Measurements from ENCODE around the gene CASK. TPM values are rescaled to one million over a fixed set of nuclear protein-coding genes. Genes with fewer than 3 reads are reported as not detected.
A peak's percentile ranks its signal among the peaks of the same experiment; 100 is the strongest.

The CASK gene
- total and polyA plus RNA-seq, 2 experiments from 2014 or later, result 82.9 to 95.7 TPM

DNA sequence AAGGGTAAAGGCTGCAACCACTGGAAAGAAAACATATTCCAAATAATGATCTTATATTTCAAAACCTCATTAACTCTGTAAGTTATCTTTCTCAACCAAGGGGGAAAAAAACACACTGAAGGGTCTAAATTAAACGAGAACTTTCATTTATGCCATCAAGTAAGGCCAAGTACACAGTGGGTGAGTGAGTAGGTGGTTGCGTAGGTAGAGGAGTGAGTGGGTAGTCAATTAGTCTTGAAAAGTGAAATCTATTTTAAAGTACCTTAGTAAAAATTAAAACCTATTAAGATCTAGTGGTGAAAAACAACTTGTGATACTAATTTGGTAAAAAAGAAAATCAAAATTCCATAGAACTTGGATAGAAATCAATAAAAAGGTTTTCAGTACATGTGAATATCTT, 3.5 kb downstream of the CASK start:
- 84% methylated on average over 2 of the region's 2 CpGs for WGBS (ENCODE audit: low lambda C conversion rate, missing lambda C conversion rate)

DNA sequence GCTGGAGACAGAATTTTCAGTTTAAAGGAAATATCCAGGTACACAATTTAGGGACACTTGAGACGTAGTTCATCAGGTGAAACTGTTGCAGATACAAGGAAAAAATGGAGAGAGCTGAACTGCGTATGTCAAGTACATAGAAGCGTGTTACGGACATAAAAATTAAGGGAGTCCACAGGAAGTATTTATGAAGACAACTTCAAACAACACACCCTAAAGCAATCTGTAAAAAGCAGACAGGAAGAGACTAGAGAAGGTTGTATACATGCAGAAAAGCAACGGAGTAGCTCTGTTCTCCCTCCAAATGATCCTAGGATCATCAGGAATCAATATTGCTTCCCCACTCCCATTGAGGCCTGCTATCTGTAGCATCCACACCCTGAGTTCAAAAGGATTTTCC, 5.8 kb downstream of the CASK start:
- H3K27me3 ChIP-seq, result no peaks in the 10 kb centered on the region
- no peaks in the 10 kb centered on the region for H3K4me1 ChIP-seq (ENCODE audit: insufficient read depth)
- H3K4me3 ChIP-seq, result no peak overlapping the region
- no peak overlapping the region for H2AFZ ChIP-seq
- DNase-seq (ENCODE audit: low spot score), result no peak
- peak overlapping the region; percentile 69 for H3K4me2 ChIP-seq
- WGBS (ENCODE audit: low lambda C conversion rate, missing lambda C conversion rate), result 57% methylated on average over 5 of the region's 5 CpGs
- no peaks in the 10 kb centered on the region for H3K9me3 ChIP-seq (ENCODE audit: low read depth)
- TF ChIP-seq EZH2 (IDR thresholded peaks at IDR 0.05; ENCODE audit: borderline replicate concordance), result no peak
- no peaks in the 10 kb centered on the region for H3K36me3 ChIP-seq (replicated peaks; ENCODE audit: insufficient read depth, low read depth)
- H3K9me2 ChIP-seq (replicated peaks; ENCODE audit: insufficient read depth), result no peaks in the 10 kb centered on the region
- peaks cover 50% of the 10 kb centered on the region for H4K20me1 ChIP-seq (ENCODE audit: insufficient read depth, poor library complexity, severe bottlenecking)
- peaks cover 99% of the 10 kb centered on the region for H3K79me2 ChIP-seq
- no peak overlapping the region for H3K27ac ChIP-seq

More for the DNA sequence above, 3.5 kb downstream of the CASK start:
- H3K4me3 ChIP-seq, result no peak overlapping the region
- no peak overlapping the region for H2AFZ ChIP-seq
- H3K4me1 ChIP-seq (ENCODE audit: insufficient read depth), result no peaks in the 10 kb centered on the region
- no peaks in the 10 kb centered on the region for H3K27me3 ChIP-seq
- H3K79me2 ChIP-seq, result peaks cover 78% of the 10 kb centered on the region
- H3K4me2 ChIP-seq, result peak overlapping the region; percentile 69
- H3K9me2 ChIP-seq (replicated peaks; ENCODE audit: insufficient read depth), result no peaks in the 10 kb centered on the region
- TF ChIP-seq, protein P1, sequence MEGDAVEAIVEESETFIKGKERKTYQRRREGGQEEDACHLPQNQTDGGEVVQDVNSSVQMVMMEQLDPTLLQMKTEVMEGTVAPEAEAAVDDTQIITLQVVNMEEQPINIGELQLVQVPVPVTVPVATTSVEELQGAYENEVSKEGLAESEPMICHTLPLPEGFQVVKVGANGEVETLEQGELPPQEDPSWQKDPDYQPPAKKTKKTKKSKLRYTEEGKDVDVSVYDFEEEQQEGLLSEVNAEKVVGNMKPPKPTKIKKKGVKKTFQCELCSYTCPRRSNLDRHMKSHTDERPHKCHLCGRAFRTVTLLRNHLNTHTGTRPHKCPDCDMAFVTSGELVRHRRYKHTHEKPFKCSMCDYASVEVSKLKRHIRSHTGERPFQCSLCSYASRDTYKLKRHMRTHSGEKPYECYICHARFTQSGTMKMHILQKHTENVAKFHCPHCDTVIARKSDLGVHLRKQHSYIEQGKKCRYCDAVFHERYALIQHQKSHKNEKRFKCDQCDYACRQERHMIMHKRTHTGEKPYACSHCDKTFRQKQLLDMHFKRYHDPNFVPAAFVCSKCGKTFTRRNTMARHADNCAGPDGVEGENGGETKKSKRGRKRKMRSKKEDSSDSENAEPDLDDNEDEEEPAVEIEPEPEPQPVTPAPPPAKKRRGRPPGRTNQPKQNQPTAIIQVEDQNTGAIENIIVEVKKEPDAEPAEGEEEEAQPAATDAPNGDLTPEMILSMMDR (IDR thresholded peaks at IDR 0.05; ENCODE audit: poor library complexity), result no peak
- no peak for TF ChIP-seq EZH2 (IDR thresholded peaks at IDR 0.05; ENCODE audit: borderline replicate concordance)
- TF ChIP-seq EZH2phosphoT487 (IDR thresholded peaks at IDR 0.05; ENCODE audit: low read depth, severe bottlenecking, unreplicated experiment), result no peak
- no peak overlapping the region for H3K27ac ChIP-seq
- H3K9me3 ChIP-seq (ENCODE audit: low read depth), result no peaks in the 10 kb centered on the region
- no peak for DNase-seq (ENCODE audit: low spot score)
- H3K36me3 ChIP-seq (replicated peaks; ENCODE audit: insufficient read depth, low read depth), result no peaks in the 10 kb centered on the region
- H4K20me1 ChIP-seq (ENCODE audit: insufficient read depth, poor library complexity, severe bottlenecking), result peaks cover 31% of the 10 kb centered on the region

DNA sequence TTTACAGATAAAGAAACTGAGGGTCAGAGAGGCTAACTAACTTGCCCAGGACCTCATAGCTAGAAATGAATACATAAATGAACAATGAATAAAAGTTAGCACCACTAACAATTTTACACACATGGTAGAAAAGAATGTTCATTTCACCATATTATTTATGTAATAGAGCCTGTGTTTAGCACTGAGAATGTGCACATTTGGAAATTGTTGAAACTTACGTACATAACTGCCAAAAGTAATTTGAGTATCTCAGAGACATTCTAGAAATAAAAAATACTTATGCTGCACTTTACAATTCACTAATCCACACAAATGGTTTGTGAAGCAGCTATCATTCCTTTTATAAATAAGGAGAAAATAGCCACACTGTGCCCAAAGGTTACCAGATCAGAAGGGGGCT, 9.9 kb downstream of the CASK start:
- no peaks in the 10 kb centered on the region for H3K4me1 ChIP-seq (ENCODE audit: insufficient read depth)
- no peaks in the 10 kb centered on the region for H3K27me3 ChIP-seq
- TF ChIP-seq EZH2phosphoT487 (IDR thresholded peaks at IDR 0.05; ENCODE audit: low read depth, severe bottlenecking, unreplicated experiment) (no peak), EZH2 (IDR thresholded peaks at IDR 0.05; ENCODE audit: borderline replicate concordance) (no peak)
- TF ChIP-seq, protein P1 (IDR thresholded peaks at IDR 0.05; ENCODE audit: poor library complexity), result no peak
- H3K79me2 ChIP-seq, result peaks cover 98% of the 10 kb centered on the region
- WGBS (ENCODE audit: low lambda C conversion rate, missing lambda C conversion rate), result 69% methylated on average over 1 of the region's 1 CpG
- H3K36me3 ChIP-seq (replicated peaks; ENCODE audit: insufficient read depth, low read depth), result no peaks in the 10 kb centered on the region
- no peak overlapping the region for H3K27ac ChIP-seq
- no peak overlapping the region for H3K4me2 ChIP-seq
- peaks cover 38% of the 10 kb centered on the region for H4K20me1 ChIP-seq (ENCODE audit: insufficient read depth, poor library complexity, severe bottlenecking)
- H3K9me3 ChIP-seq (ENCODE audit: low read depth), result no peaks in the 10 kb centered on the region
- H2AFZ ChIP-seq, result no peak overlapping the region
- H3K4me3 ChIP-seq, result no peak overlapping the region
- no peak for DNase-seq (ENCODE audit: low spot score)
- no peaks in the 10 kb centered on the region for H3K9me2 ChIP-seq (replicated peaks; ENCODE audit: insufficient read depth)

DNA sequence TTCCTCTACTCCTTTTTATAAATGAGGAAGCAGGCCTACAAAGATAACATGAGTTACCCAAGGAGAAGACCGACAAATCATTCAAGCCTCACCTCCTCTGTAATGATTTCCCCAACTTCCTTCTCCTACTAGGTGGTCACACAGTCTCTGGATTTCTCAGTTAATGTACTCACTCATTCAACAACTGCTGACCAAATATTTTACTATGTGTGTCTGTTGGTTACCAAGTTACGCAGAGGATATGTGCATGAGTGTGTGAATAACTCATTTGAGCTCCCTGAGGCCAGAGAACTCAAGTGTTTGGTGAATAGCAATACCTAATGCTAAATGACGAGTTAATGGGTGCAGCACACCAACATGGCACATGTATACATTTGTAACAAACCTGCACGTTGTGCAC, 10.4 kb downstream of the CASK start:
- WGBS (ENCODE audit: low lambda C conversion rate, missing lambda C conversion rate), result 72% methylated on average over 4 of the region's 4 CpGs

More for the DNA sequence above, 10.4 kb downstream of the CASK start:
- H3K36me3 ChIP-seq (replicated peaks; ENCODE audit: insufficient read depth, low read depth), result no peaks in the 10 kb centered on the region
- no peak overlapping the region for H3K4me3 ChIP-seq
- no peaks in the 10 kb centered on the region for H3K9me3 ChIP-seq (ENCODE audit: low read depth)
- H3K9me2 ChIP-seq (replicated peaks; ENCODE audit: insufficient read depth), result no peaks in the 10 kb centered on the region
- peaks cover 98% of the 10 kb centered on the region for H3K79me2 ChIP-seq
- DNase-seq (ENCODE audit: low spot score), result no peak
- H3K27ac ChIP-seq, result no peak overlapping the region
- H3K4me2 ChIP-seq, result no peak overlapping the region
- TF ChIP-seq EZH2 (IDR thresholded peaks at IDR 0.05; ENCODE audit: borderline replicate concordance) (no peak), EZH2phosphoT487 (IDR thresholded peaks at IDR 0.05; ENCODE audit: low read depth, severe bottlenecking, unreplicated experiment) (no peak)
- TF ChIP-seq, protein P1 (IDR thresholded peaks at IDR 0.05; ENCODE audit: poor library complexity), result no peak
- no peak overlapping the region for H2AFZ ChIP-seq
- no peaks in the 10 kb centered on the region for H3K27me3 ChIP-seq
- peaks cover 33% of the 10 kb centered on the region for H4K20me1 ChIP-seq (ENCODE audit: insufficient read depth, poor library complexity, severe bottlenecking)
- no peaks in the 10 kb centered on the region for H3K4me1 ChIP-seq (ENCODE audit: insufficient read depth)
